GM12878 (cell line): ENCODE measurements around the gene EGR1. TPM values are rescaled to one million over a fixed set of nuclear protein-coding genes. Genes with fewer than 3 reads are reported as not detected.
A peak's percentile ranks its signal among the peaks of the same experiment; 100 is the strongest.

Source experiments
- ATAC-seq: fragments of 200-7000 bp; cut with Tn5 transposase; 3 replicates; pipeline ENCODE4 v1.9.1; 2020; ENCODE audit warnings: mild to moderate bottlenecking, moderate library complexity
- BruUV-seq: library from RNA; stranded (reverse); fragments of 400-500 nt; replicated peaks from 2 replicates; lab custom pipeline; 2021; lab: Mats Ljungman, UMichigan
- CTCF ChIA-PET: fragments of 300-600 bp; sonication (Branson Sonifier 250); formaldehyde crosslinking; extraction: SDS; loops from one replicate; lab custom pipeline; 2021; ENCODE audit warnings: inconsistent platforms; lab: Yijun Ruan, JAX
- POLR2A ChIA-PET: fragments of 350-600 bp; formaldehyde crosslinking; extraction: SDS; loops from one replicate; lab custom pipeline; 2021; ENCODE audit warnings: inconsistent platforms; lab: Charles Lee
- RAD21 ChIA-PET: fragments of 300-600 bp; sonication (Branson Sonifier 250); formaldehyde crosslinking; loops from one replicate; lab custom pipeline; 2023; ENCODE audit warnings: antibody characterized with exemption; ENCODE audit not compliant: unreplicated experiment; lab: Charles Lee
- SMC1A ChIA-PET: fragments of 300-600 bp; sonication (Branson Sonifier 250); formaldehyde crosslinking; loops from one replicate; lab custom pipeline; 2023; ENCODE audit not compliant: unreplicated experiment, uncharacterized antibody; lab: Charles Lee
- DNase-seq: peaks from one replicate; pipeline ENCODE4 v3.0.0-alpha.2; 2011; ENCODE audit warnings: low read depth, low spot score
- FAIRE-seq: peaks from 3 replicates; lab custom pipeline; 2011; peaks lifted over from hg19 to GRCh38; lab: Jason Lieb, UNC
- H2AFZ ChIP-seq: 2 replicates; pipeline ENCODE4 v1.6.0; 2011; ENCODE audit warnings: low read depth, low read length, control low read depth; ENCODE audit not compliant: control insufficient read depth
- H3K27ac ChIP-seq: 2 replicates; pipeline ENCODE4 v1.5.1; 2011; ENCODE audit warnings: control low read depth; ENCODE audit not compliant: control insufficient read depth, insufficient read depth
- H3K27me3 ChIP-seq, 2 experiments: replicated peaks in 1 of 2; 2 replicates each; pipeline versions ENCODE4 v1.6.0 to v1.6.1; 2011; ENCODE audit warnings: low read length in 1 of 2; ENCODE audit not compliant: control insufficient read depth in 2 of 2, insufficient read depth in 2 of 2
- H3K36me3 ChIP-seq, 2 experiments: 2 replicates each; pipeline ENCODE4 v1.5.1; 2011; ENCODE audit warnings: low read length in 1 of 2; ENCODE audit not compliant: control insufficient read depth in 2 of 2, insufficient read depth in 2 of 2
- H3K4me1 ChIP-seq: 2 replicates; pipeline ENCODE4 v1.6.1; 2011; ENCODE audit warnings: mild to moderate bottlenecking, low read length, moderate library complexity, mixed read lengths; ENCODE audit not compliant: control insufficient read depth, insufficient read depth
- H3K4me2 ChIP-seq: 2 replicates; pipeline ENCODE4 v1.6.0; 2011; ENCODE audit warnings: control low read depth; ENCODE audit not compliant: control insufficient read depth, insufficient read depth
- H3K4me3 ChIP-seq: fragments of 200-600 bp; sonication (generic); 2 replicates; pipeline ENCODE4 v1.5.1; 2016
- H3K79me2 ChIP-seq: 2 replicates; pipeline ENCODE4 v1.6.0; 2011; ENCODE audit warnings: low read length; ENCODE audit not compliant: control insufficient read depth, insufficient read depth
- H3K9ac ChIP-seq: 2 replicates; pipeline ENCODE4 v1.8.0; 2011; ENCODE audit warnings: low read length, control low read depth, mixed read lengths; ENCODE audit not compliant: control insufficient read depth, insufficient read depth
- H3K9me3 ChIP-seq: replicated peaks from 3 replicates; pipeline ENCODE4 v1.5.1; 2011; ENCODE audit warnings: mild to moderate bottlenecking, low read length; ENCODE audit not compliant: control insufficient read depth, insufficient read depth
- H4K20me1 ChIP-seq: 2 replicates; pipeline ENCODE4 v1.6.0; 2011; ENCODE audit not compliant: control insufficient read depth, insufficient read depth
- BACH1 ChIP-seq: fragments of 450-650 bp; IDR thresholded peaks from 2 replicates; pipeline ENCODE4 v1.6.1; 2017; ENCODE audit warnings: mild to moderate bottlenecking, borderline replicate concordance
- ESRRA ChIP-seq: IDR thresholded peaks from 2 replicates; pipeline ENCODE4 v1.6.1; 2012; ENCODE audit warnings: mild to moderate bottlenecking, low read length, improper control_type of control experiment
- IKZF1 ChIP-seq: fragments of 450-650 bp; conservative IDR thresholded peaks from 2 replicates; pipeline ENCODE4 v1.6.1; 2017; ENCODE audit warnings: antibody characterized with exemption, mild to moderate bottlenecking
- IRF3 ChIP-seq: fragments of 450-650 bp; IDR thresholded peaks from 2 replicates; pipeline ENCODE4 v1.6.1; 2014; ENCODE audit warnings: mild to moderate bottlenecking
- MEF2A ChIP-seq: IDR thresholded peaks from 2 replicates; pipeline ENCODE4 v1.6.1; 2011; ENCODE audit warnings: low read depth, mild to moderate bottlenecking, low read length, moderate library complexity; ENCODE audit not compliant: insufficient read depth
- MYB ChIP-seq: fragments of 150-350 bp; IDR thresholded peaks from 2 replicates; pipeline ENCODE4 v1.6.1; 2014; ENCODE audit warnings: mild to moderate bottlenecking, low read depth, low read length, borderline replicate concordance
- SRF ChIP-seq, 2 experiments: IDR thresholded peaks; 2 replicates each; pipeline ENCODE4 v1.6.1; 2011; ENCODE audit warnings: low read depth in 2 of 2, low read length in 2 of 2, mild to moderate bottlenecking in 1 of 2, moderate library complexity in 1 of 2
- STAT3 ChIP-seq: IDR thresholded peaks from 2 replicates; pipeline ENCODE4 v1.6.1; 2011; ENCODE audit warnings: low read depth, low read length, improper control_type of control experiment
- TAF1 ChIP-seq: IDR thresholded peaks from 2 replicates; pipeline ENCODE4 v1.6.1; 2011; ENCODE audit warnings: mild to moderate bottlenecking, low read depth, low read length, borderline replicate concordance
- TBL1XR1 ChIP-seq: IDR thresholded peaks from 2 replicates; pipeline ENCODE4 v1.6.1; 2012; ENCODE audit warnings: low read depth, low read length, improper control_type of control experiment
- ZBED1 ChIP-seq: IDR thresholded peaks from 2 replicates; pipeline ENCODE4 v1.6.1; 2016; ENCODE audit warnings: borderline replicate concordance
- ZNF207 ChIP-seq: fragments of 450-650 bp; IDR thresholded peaks from 2 replicates; pipeline ENCODE4 v1.6.1; 2014; ENCODE audit warnings: antibody characterized with exemption, mild to moderate bottlenecking, borderline replicate concordance
- WGBS: methylation state at CpG from one replicate; pipeline ENCODE4 v1.1.6; 2016; ENCODE audit warnings: low lambda C conversion rate; ENCODE audit not compliant: insufficient replicate concordance, insufficient coverage; ENCODE audit errors: missing lambda C conversion rate; 5-methylcytosine and 5-hydroxymethylcytosine counted together
- in situ Hi-C: fragments of 300-500 bp; cut with MboI; formaldehyde crosslinking; loops from 9 replicates; pipeline ENCODE4 v1.14.3; 2018; ENCODE audit warnings: mixed read lengths
- intact Hi-C: fragments of 100-400 bp; cut with micrococcal nuclease; formaldehyde crosslinking; loops from one replicate; pipeline ENCODE4 v1.14.2; 2022; ENCODE audit not compliant: unreplicated experiment
- polyA plus RNA-seq, 11 experiments: library from polyadenylated mRNA; depleted of rRNA in 4 of 11; unstranded in 6 of 11; stranded (reverse) in 5 of 11; fragments of >200 nt; fragmentation: Nextera tagmentation in 4 of 11; fragmentation: Illumina TruSeq in 1 of 11; extraction: Ambion mirVana in 4 of 11; extraction: Trizol in 1 of 11; gene quantifications; 1 replicate in 1 of 11; 2 replicates in 10 of 11; pipeline versions ENCODE4 v1.2.1 to v1.2.3, GENCODE V29; 2011 to 2016; ENCODE audit warnings: inconsistent platforms in 2 of 11, missing spikeins in 2 of 11, low read depth in 1 of 11
- total RNA-seq, 4 experiments: library from RNA; depleted of rRNA in 3 of 4; stranded (reverse); fragments of >200 nt in 3 of 4; fragmentation: Illumina TruSeq in 1 of 4; extraction: Trizol in 1 of 4; gene quantifications; 2 replicates each; pipeline versions ENCODE4 v1.2.1 to v1.2.3, GENCODE V29; 2013 to 2021
- TF ChIP-seq, protein P1 (sequence below): fragments of 450-650 bp; IDR thresholded peaks from 2 replicates; pipeline ENCODE4 v1.6.1; 2016; ENCODE audit warnings: mild to moderate bottlenecking
- TF ChIP-seq, protein P2 (sequence below): fragments of 450-650 bp; formaldehyde crosslinking; IDR thresholded peaks from 2 replicates; pipeline ENCODE4 v1.4.0; 2020; ENCODE audit warnings: mild to moderate bottlenecking, moderate library complexity
- TF ChIP-seq, protein P3 (sequence below): IDR thresholded peaks from 2 replicates; pipeline ENCODE4 v1.6.1; 2012; ENCODE audit warnings: low read length, inconsistent platforms
- TF ChIP-seq, protein P4 (sequence below): fragments of 450-650 bp; conservative IDR thresholded peaks from 2 replicates; pipeline ENCODE4 v1.6.1; 2017; ENCODE audit warnings: mild to moderate bottlenecking, moderate library complexity

EGR1 gene
- total and polyA plus RNA-seq, 10 of the 15 experiments (the other 5 are each of a cell fraction or from before 2014, with no cell fraction given): 0.89 to 7.3 (median 2.5) TPM

- Histone ChIP-seq H3K79me2 (no peaks in the 10 kb centered on the region), H3K27ac (no peak overlapping the region), H3K9ac (no peak overlapping the region), H2AFZ (no peak overlapping the region), H3K4me3 (peak overlapping the region; percentile 60; the same call in 1 of the 2 replicates), H3K4me1 (peaks cover 7% of the 10 kb centered on the region; the same call in 1 of the 2 replicates), H3K36me3 (no peaks in the 10 kb centered on the region), H3K9me3 (no peaks in the 10 kb centered on the region), H4K20me1 (no peaks in the 10 kb centered on the region), H3K27me3 (peaks cover 3 to 9% of the 10 kb centered on the region in 2 experiments; a peak in 3 of 4 replicates), H3K4me2 (peak overlapping the region; percentile 93)
- intact Hi-C loops: no loop called here
- ChIA-PET POLR2A (no interaction called here), RAD21 (no interaction called here), SMC1A (no interaction called here), CTCF (no interaction called here)
- no TSS peak for BruUV-seq
- WGBS: 44% methylated on average over 11 of the region's 11 CpGs
- in situ Hi-C loops: no loop called here
- FAIRE-seq (no peak), ATAC-seq (no peak), DNase-seq (no peak)
- TF ChIP-seq, protein P1, sequence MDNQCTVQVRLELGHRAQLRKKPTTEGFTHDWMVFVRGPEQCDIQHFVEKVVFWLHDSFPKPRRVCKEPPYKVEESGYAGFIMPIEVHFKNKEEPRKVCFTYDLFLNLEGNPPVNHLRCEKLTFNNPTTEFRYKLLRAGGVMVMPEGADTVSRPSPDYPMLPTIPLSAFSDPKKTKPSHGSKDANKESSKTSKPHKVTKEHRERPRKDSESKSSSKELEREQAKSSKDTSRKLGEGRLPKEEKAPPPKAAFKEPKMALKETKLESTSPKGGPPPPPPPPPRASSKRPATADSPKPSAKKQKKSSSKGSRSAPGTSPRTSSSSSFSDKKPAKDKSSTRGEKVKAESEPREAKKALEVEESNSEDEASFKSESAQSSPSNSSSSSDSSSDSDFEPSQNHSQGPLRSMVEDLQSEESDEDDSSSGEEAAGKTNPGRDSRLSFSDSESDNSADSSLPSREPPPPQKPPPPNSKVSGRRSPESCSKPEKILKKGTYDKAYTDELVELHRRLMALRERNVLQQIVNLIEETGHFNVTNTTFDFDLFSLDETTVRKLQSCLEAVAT: no peak
- TF ChIP-seq TBL1XR1 (no peak), TAF1 (no peak), ESRRA (no peak), MYB (no peak), IKZF1 (no peak), MEF2A (no peak), ZNF207 (no peak), IRF3 (no peak), ZBED1 (no peak), STAT3 (no peak), BACH1 (no peak), SRF (IDR thresholded peaks at IDR 0.05; ENCODE audit: low read depth in 2 of 2, low read length in 2 of 2) (no peak)
- TF ChIP-seq, protein P2, sequence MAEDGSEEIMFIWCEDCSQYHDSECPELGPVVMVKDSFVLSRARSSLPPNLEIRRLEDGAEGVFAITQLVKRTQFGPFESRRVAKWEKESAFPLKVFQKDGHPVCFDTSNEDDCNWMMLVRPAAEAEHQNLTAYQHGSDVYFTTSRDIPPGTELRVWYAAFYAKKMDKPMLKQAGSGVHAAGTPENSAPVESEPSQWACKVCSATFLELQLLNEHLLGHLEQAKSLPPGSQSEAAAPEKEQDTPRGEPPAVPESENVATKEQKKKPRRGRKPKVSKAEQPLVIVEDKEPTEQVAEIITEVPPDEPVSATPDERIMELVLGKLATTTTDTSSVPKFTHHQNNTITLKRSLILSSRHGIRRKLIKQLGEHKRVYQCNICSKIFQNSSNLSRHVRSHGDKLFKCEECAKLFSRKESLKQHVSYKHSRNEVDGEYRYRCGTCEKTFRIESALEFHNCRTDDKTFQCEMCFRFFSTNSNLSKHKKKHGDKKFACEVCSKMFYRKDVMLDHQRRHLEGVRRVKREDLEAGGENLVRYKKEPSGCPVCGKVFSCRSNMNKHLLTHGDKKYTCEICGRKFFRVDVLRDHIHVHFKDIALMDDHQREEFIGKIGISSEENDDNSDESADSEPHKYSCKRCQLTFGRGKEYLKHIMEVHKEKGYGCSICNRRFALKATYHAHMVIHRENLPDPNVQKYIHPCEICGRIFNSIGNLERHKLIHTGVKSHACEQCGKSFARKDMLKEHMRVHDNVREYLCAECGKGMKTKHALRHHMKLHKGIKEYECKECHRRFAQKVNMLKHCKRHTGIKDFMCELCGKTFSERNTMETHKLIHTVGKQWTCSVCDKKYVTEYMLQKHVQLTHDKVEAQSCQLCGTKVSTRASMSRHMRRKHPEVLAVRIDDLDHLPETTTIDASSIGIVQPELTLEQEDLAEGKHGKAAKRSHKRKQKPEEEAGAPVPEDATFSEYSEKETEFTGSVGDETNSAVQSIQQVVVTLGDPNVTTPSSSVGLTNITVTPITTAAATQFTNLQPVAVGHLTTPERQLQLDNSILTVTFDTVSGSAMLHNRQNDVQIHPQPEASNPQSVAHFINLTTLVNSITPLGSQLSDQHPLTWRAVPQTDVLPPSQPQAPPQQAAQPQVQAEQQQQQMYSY: no peak
- TF ChIP-seq, protein P3, sequence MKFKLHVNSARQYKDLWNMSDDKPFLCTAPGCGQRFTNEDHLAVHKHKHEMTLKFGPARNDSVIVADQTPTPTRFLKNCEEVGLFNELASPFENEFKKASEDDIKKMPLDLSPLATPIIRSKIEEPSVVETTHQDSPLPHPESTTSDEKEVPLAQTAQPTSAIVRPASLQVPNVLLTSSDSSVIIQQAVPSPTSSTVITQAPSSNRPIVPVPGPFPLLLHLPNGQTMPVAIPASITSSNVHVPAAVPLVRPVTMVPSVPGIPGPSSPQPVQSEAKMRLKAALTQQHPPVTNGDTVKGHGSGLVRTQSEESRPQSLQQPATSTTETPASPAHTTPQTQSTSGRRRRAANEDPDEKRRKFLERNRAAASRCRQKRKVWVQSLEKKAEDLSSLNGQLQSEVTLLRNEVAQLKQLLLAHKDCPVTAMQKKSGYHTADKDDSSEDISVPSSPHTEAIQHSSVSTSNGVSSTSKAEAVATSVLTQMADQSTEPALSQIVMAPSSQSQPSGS: no peak
- TF ChIP-seq, protein P4, sequence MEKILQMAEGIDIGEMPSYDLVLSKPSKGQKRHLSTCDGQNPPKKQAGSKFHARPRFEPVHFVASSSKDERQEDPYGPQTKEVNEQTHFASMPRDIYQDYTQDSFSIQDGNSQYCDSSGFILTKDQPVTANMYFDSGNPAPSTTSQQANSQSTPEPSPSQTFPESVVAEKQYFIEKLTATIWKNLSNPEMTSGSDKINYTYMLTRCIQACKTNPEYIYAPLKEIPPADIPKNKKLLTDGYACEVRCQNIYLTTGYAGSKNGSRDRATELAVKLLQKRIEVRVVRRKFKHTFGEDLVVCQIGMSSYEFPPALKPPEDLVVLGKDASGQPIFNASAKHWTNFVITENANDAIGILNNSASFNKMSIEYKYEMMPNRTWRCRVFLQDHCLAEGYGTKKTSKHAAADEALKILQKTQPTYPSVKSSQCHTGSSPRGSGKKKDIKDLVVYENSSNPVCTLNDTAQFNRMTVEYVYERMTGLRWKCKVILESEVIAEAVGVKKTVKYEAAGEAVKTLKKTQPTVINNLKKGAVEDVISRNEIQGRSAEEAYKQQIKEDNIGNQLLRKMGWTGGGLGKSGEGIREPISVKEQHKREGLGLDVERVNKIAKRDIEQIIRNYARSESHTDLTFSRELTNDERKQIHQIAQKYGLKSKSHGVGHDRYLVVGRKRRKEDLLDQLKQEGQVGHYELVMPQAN: no peak
Observed at GRCh38 chr5:138491284-138491648, 26.0 kb downstream of the EGR1 start.
